B cell (primary cell): ENCODE data around the gene CDKN2C.

Source experiments
- EZH2 ChIP-seq: IDR thresholded peaks from 2 replicates; pipeline ENCODE4 v1.6.1; 2012; ENCODE audit warnings: borderline replicate concordance, low read depth, mild to moderate bottlenecking, moderate library complexity, low read length; ENCODE audit not compliant: insufficient read depth, poor library complexity, severe bottlenecking
- TF ChIP-seq, protein P1 (sequence below): fragments of 200-600 bp; IDR thresholded peaks from one replicate; pipeline ENCODE4 v1.8.0; 2022; ENCODE audit warnings: antibody characterized with exemption, mild to moderate bottlenecking

DNA sequence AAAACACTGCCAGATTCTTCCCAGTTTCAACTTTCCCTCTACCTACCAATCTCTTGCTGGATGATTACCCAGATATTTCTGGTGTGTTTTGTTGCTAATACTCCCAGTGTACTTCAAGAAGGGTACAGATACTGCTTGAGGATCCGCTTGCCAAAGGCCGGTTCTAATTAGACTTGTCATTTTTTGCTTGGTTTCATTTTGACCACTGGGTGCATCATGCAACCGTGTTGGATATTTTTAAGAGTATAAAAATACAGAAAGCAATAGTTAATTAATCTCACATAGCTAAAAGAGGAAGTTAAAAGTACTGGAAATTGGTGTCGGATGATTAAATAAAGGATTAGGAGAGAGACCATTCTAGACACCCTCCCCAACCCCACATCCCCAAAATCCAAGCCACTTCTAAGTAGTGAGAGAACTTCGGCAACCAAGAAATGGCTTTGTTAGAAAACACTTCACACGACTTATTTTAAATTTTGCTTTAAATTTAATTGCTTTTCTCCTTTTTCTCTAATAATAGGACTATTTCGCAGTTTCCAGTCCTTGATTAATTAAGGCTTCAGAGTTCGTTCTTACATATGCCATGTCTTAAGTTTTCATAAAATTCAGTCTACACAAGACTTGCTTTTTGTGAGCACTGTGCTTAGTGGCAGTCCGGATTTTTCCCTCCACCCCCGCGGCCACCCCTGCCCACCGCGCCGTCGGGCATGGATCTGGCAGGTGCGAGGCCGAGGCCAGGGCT, 2.5 kb upstream of the CDKN2C start:
- TF ChIP-seq, protein P1, sequence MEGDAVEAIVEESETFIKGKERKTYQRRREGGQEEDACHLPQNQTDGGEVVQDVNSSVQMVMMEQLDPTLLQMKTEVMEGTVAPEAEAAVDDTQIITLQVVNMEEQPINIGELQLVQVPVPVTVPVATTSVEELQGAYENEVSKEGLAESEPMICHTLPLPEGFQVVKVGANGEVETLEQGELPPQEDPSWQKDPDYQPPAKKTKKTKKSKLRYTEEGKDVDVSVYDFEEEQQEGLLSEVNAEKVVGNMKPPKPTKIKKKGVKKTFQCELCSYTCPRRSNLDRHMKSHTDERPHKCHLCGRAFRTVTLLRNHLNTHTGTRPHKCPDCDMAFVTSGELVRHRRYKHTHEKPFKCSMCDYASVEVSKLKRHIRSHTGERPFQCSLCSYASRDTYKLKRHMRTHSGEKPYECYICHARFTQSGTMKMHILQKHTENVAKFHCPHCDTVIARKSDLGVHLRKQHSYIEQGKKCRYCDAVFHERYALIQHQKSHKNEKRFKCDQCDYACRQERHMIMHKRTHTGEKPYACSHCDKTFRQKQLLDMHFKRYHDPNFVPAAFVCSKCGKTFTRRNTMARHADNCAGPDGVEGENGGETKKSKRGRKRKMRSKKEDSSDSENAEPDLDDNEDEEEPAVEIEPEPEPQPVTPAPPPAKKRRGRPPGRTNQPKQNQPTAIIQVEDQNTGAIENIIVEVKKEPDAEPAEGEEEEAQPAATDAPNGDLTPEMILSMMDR: no peak
- TF ChIP-seq EZH2: no peak
